RWPE1 (cell line): ENCODE data around the gene MAGI1.

ENCODE experiments used
- CTCF ChIA-PET: fragments of 350-600 bp; sonication (Branson Sonifier 250); formaldehyde crosslinking; extraction: SDS; loops from one replicate; lab custom pipeline; 2021; lab: Yijun Ruan, JAX
- POLR2A ChIA-PET: fragments of 400-600 bp; formaldehyde crosslinking; extraction: SDS; loops from one replicate; lab custom pipeline; 2020; ENCODE audit warnings: antibody characterized with exemption; ENCODE audit not compliant: low non-redundant PET; lab: Yijun Ruan, JAX
- DNase-seq: peaks from one replicate; pipeline ENCODE4 v3.0.0; 2012; ENCODE audit warnings: low spot score
- H3K27ac ChIP-seq: fragments of 450-650 bp; 2 replicates; pipeline ENCODE4 v1.5.1; 2017
- TF ChIP-seq, protein P1 (sequence below): fragments of 450-650 bp; conservative IDR thresholded peaks from 2 replicates; pipeline ENCODE4 v1.5.1; 2017; ENCODE audit warnings: low read depth, mild to moderate bottlenecking

Gene MAGI1

GRCh38 chr3:65413891-65414290, 624.8 kb downstream of the MAGI1 start:
- no peak overlapping the region for H3K27ac ChIP-seq
- TF ChIP-seq, protein P1, sequence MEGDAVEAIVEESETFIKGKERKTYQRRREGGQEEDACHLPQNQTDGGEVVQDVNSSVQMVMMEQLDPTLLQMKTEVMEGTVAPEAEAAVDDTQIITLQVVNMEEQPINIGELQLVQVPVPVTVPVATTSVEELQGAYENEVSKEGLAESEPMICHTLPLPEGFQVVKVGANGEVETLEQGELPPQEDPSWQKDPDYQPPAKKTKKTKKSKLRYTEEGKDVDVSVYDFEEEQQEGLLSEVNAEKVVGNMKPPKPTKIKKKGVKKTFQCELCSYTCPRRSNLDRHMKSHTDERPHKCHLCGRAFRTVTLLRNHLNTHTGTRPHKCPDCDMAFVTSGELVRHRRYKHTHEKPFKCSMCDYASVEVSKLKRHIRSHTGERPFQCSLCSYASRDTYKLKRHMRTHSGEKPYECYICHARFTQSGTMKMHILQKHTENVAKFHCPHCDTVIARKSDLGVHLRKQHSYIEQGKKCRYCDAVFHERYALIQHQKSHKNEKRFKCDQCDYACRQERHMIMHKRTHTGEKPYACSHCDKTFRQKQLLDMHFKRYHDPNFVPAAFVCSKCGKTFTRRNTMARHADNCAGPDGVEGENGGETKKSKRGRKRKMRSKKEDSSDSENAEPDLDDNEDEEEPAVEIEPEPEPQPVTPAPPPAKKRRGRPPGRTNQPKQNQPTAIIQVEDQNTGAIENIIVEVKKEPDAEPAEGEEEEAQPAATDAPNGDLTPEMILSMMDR = no peak
- DNase-seq = no peak
- CTCF ChIA-PET = no interaction called here
- POLR2A ChIA-PET = no interaction called here

- DNase-seq = no peak
- no peak overlapping the region for H3K27ac ChIP-seq
- TF ChIP-seq, protein P1 = no peak
- ChIA-PET POLR2A (no interaction called here), CTCF (no interaction called here)
These were observed 626.1 kb downstream of the MAGI1 start for GRCh38 chr3:65412588-65412987.

- DNase-seq = no peak
- TF ChIP-seq, protein P1 = no peak
- ChIA-PET CTCF (no interaction called here), POLR2A (no interaction called here)
- H3K27ac ChIP-seq = no peak overlapping the region
These were observed 627.4 kb downstream of the MAGI1 start for GRCh38 chr3:65411367-65411766.

- ChIA-PET CTCF (no interaction called here), POLR2A (no interaction called here)
- TF ChIP-seq, protein P1 = no peak
- H3K27ac ChIP-seq = no peak overlapping the region
- no peak for DNase-seq
These were observed 629.5 kb downstream of the MAGI1 start for GRCh38 chr3:65409176-65409569.

DNA sequence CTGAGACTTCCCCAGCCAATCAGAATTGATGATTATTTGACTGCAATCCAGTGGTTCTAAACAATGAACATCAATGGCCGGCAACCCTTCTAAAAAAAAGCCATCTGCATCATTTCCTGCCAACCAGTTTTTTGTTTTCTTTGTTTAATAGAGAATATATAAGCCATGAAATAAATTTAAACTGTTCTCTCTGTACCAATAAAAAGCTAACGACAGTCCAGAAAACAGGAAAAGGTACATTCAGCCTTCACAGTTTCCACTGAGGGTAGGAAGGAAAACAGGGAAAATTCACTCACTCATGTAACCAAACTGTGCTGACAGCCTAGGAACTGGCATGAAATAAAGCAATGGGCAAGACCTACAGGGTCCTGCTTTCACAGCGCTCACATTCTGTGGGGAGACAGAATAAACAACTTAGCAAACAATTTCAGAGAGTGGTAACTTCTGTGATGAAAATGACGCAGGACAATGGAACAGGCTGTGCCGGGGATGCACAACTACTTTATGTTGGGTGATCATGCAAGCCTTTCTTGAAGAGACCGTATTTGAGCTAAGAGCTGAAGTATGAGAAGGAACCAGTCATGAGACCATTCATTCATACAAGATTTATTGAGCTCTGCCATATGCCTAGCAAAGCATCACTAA, 630.1 kb downstream of the MAGI1 start:
- no peak for DNase-seq
- TF ChIP-seq, protein P1 = no peak
- POLR2A ChIA-PET = no interaction called here
- CTCF ChIA-PET = no interaction called here
- no peak overlapping the region for H3K27ac ChIP-seq

GRCh38 chr3:65406470-65406869, 632.2 kb downstream of the MAGI1 start:
- ChIA-PET CTCF (no interaction called here), POLR2A (no interaction called here)
- TF ChIP-seq, protein P1 = no peak
- DNase-seq = no peak
- H3K27ac ChIP-seq = no peak overlapping the region
